Tibial artery (tissue), 4 donors: ENCODE results near the gene OR8I2.
"Not testable (repeated sequence)": the region's sequence is repeated elsewhere in the genome, so short reads cannot be mapped to it uniquely, and the experiment has no call there.

Experiments used
- DNase-seq, 2 donors: peaks; one replicate each; pipeline ENCODE4 v3.0.0-alpha.2; 2019
- H3K27ac ChIP-seq, 2 donors: fragments of 200-600 bp; sonication (generic) in 1 of 2; 1 replicate in 1 of 2; 2 replicates in 1 of 2; pipeline ENCODE4 v1.5.1; 2018 to 2019; ENCODE audit warnings: mild to moderate bottlenecking in 1 of 2
- H3K27me3 ChIP-seq, 2 donors: fragments of 200-600 bp; sonication (generic) in 1 of 2; one replicate each; pipeline versions ENCODE4 v1.5.1 to v1.6.0; 2016 to 2019
- H3K36me3 ChIP-seq, 3 donors: fragments of 200-600 bp; sonication (generic) in 2 of 3; one replicate each; pipeline ENCODE4 v1.5.1; 2016 to 2019; ENCODE audit warnings: mild to moderate bottlenecking in 2 of 3
- H3K4me1 ChIP-seq, 4 donors: fragments of 200-600 bp; sonication (generic) in 2 of 4; 1 replicate in 3 of 4; 2 replicates in 1 of 4; pipeline ENCODE4 v1.5.1; 2016 to 2019
- H3K4me3 ChIP-seq, 2 donors: fragments of 200-600 bp; sonication (generic) in 1 of 2; 1 replicate in 1 of 2; 2 replicates in 1 of 2; pipeline ENCODE4 v1.5.1; 2018 to 2019; ENCODE audit warnings: mild to moderate bottlenecking in 2 of 2
- H3K9me3 ChIP-seq, 3 donors: fragments of 200-600 bp; sonication (generic) in 1 of 3; one replicate each; pipeline ENCODE4 v1.5.1; 2016 to 2019
- CTCF ChIP-seq, 2 experiments: fragments of 200-600 bp in 1 of 2; fragments of 450-650 bp in 1 of 2; IDR thresholded peaks; one replicate each; pipeline ENCODE4 v1.5.1; 2017 to 2019; ENCODE audit warnings: antibody characterized with exemption in 2 of 2, mild to moderate bottlenecking in 1 of 2, moderate library complexity in 1 of 2
- intact Hi-C: fragments of 100-400 bp; cut with DNase I; formaldehyde crosslinking; loops from one replicate; pipeline ENCODE4 v1.15.0; 2023; ENCODE audit warnings: low total_unique reads

Gene OR8I2

GRCh38 chr11:56066980-56067379 is 26.1 kb upstream of the OR8I2 start:
- Histone ChIP-seq H3K4me3 (no peak overlapping the region), H3K36me3 (no peaks in the 10 kb centered on the region), H3K9me3 (no peaks in the 10 kb centered on the region), H3K27me3 (no peaks in the 10 kb centered on the region), H3K27ac (no peak overlapping the region), H3K4me1 (no peaks in the 10 kb centered on the region)
- intact Hi-C loops, result no loop called here
- TF ChIP-seq CTCF (IDR thresholded peaks at IDR 0.05), result no peak
- no peak for DNase-seq

- intact Hi-C loops, result no loop called here
These were observed 3.4 kb upstream of the OR8I2 start for GRCh38 chr11:56089697-56090096.

GRCh38 chr11:56103210-56103737 is 10.2 kb downstream of the OR8I2 start, which contains the start of gene OR8H2:
OR8H2 (plus strand) TSS chr11:56103687; CDS start chr11:56105043, 1,356 bp downstream.
- H3K4me3 ChIP-seq, result no peak within 1 kb of the TSS
- intact Hi-C loops, result no loop called here
- no peaks in the 10 kb centered on the region for H3K4me1 ChIP-seq
- H3K9me3 ChIP-seq, result no peaks in the 10 kb centered on the region
- no peaks in the 10 kb centered on the region for H3K27me3 ChIP-seq
- TF ChIP-seq CTCF (IDR thresholded peaks at IDR 0.05), result no peak
- H3K27ac ChIP-seq, result no peak within 1 kb of the TSS
- DNase-seq, result no peak
- no peaks in the 10 kb centered on the region for H3K36me3 ChIP-seq

More at GRCh38 chr11:56089697-56090096, 3.4 kb upstream of the OR8I2 start:
- Histone ChIP-seq H3K36me3 (no peaks in the 10 kb centered on the region), H3K4me3 (no peak overlapping the region), H3K9me3 (no peaks in the 10 kb centered on the region), H3K4me1 (no peaks in the 10 kb centered on the region), H3K27ac (no peak overlapping the region), H3K27me3 (no peaks in the 10 kb centered on the region)
- no peak for DNase-seq
- TF ChIP-seq CTCF (IDR thresholded peaks at IDR 0.05), result no peak

GRCh38 chr11:56122073-56122472 is 29.0 kb downstream of the OR8I2 start, which contains the start of gene OR8H3:
OR8H3 (plus strand) TSS chr11:56122373; CDS start chr11:56122373, 0 bp downstream.
- intact Hi-C loops, result no loop called here
- Histone ChIP-seq H3K36me3 (no peaks in the 10 kb centered on the region), H3K27me3 (no peaks in the 10 kb centered on the region), H3K4me3 (no peak within 1 kb of the TSS), H3K27ac (no peak within 1 kb of the TSS), H3K4me1 (no peaks in the 10 kb centered on the region), H3K9me3 (no peaks in the 10 kb centered on the region)
- TF ChIP-seq CTCF (IDR thresholded peaks at IDR 0.05), result no peak
- DNase-seq, result no peak

GRCh38 chr11:56140151-56140661 is 47.1 kb downstream of the OR8I2 start, which contains the start of gene OR8J3:
OR8J3 (minus strand) TSS chr11:56140201; CDS start chr11:56137718, 2,483 bp downstream.
- no peak for DNase-seq
- TF ChIP-seq CTCF (IDR thresholded peaks at IDR 0.05), result no peak
- intact Hi-C loops, result no loop called here
- no peaks in the 10 kb centered on the region for H3K36me3 ChIP-seq
- H3K27ac ChIP-seq, result no peak within 1 kb of the TSS
- no peaks in the 10 kb centered on the region for H3K27me3 ChIP-seq
- no peaks in the 10 kb centered on the region for H3K9me3 ChIP-seq
- no peaks in the 10 kb centered on the region for H3K4me1 ChIP-seq
- H3K4me3 ChIP-seq, result no peak within 1 kb of the TSS

- intact Hi-C loops, DNase-seq, H3K27ac ChIP-seq: not testable (repeated sequence)
These were observed 50.6 kb downstream of the OR8I2 start for GRCh38 chr11:56143681-56144080.

More at GRCh38 chr11:56143681-56144080, 50.6 kb downstream of the OR8I2 start:
- not testable (repeated sequence) for H3K9me3 ChIP-seq, H3K4me3 ChIP-seq, H3K4me1 ChIP-seq, H3K36me3 ChIP-seq, H3K27me3 ChIP-seq
